ENCODE data around the gene PCID2.
"Not testable (repeated sequence)": the region's sequence is repeated elsewhere in the genome, so short reads cannot be mapped to it uniquely, and the experiment has no call there.

PCID2 gene

GRCh38 chr13:113167155-113167554 is 41.3 kb downstream of the PCID2 start:
- in situ Hi-C loops (cut with MboI; ENCODE audit: low sequenced_read_pairs) = no loop called here

DNA sequence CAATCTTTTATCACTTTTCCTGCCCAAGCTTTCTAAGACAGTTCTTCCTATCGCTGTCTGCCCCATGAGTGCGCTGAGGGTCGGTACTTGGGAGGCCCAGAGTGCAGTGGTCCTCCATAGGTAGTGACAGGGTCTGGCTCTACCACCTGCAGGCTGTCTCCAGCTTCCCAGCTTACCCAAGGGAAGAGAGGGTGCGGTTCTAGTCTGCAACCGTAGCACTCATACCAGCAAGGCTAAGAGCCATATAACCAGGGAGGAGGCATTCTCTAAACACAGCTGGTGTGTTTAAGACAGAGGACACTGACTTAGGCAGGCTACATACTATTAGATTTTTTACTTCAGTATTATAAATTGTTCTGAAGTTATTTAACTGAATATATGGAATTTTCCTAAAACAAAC is 41.8 kb downstream of the PCID2 start:
- in situ Hi-C loops (cut with MboI; ENCODE audit: low sequenced_read_pairs) = no loop called here

DNA sequence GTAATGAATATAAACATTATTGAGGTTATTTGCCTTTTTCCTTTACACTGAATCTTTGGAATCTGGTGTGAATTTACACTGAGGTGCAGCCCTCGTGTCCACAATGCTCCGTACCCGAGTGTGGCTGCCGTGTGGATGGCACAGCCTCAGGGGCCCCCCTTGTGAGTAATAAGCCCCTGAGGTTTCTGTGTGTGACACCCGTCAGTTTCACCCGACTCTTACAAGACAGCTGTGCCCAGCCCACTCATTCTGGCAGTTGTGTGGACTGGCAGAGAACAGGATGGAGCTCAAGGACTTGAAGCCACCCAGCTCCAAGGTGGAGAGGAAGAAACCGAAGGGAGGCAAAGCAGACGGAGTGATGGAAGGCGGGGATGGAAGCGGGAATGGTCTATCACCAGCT is 42.2 kb downstream of the PCID2 start:
- in situ Hi-C loops (cut with MboI; ENCODE audit: low sequenced_read_pairs) = no loop called here

DNA sequence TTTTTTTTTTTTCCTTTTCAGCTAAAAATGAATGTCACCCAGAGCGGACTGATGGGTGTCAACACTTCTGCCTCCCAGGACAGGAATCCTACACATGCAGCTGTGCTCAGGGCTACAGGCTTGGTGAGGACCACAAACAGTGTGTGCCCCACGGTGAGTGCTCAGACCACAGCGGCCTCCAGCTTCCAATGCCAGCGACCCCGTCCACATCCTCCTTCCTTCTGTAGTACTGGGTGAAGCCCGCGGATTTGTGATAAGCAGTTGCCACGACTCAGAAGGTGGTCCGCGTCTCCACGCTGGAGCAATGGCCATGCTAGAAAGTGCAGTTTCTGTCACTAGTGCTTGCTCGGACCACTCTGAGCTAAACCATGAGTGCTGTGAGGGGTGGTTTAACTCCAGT is 44.0 kb downstream of the PCID2 start:
- in situ Hi-C loops (cut with MboI; ENCODE audit: low sequenced_read_pairs) = no loop called here

- in situ Hi-C loops (cut with MboI; ENCODE audit: low sequenced_read_pairs) = no loop called here
Observed at GRCh38 chr13:113162783-113163685, 45.4 kb downstream of the PCID2 start.

DNA sequence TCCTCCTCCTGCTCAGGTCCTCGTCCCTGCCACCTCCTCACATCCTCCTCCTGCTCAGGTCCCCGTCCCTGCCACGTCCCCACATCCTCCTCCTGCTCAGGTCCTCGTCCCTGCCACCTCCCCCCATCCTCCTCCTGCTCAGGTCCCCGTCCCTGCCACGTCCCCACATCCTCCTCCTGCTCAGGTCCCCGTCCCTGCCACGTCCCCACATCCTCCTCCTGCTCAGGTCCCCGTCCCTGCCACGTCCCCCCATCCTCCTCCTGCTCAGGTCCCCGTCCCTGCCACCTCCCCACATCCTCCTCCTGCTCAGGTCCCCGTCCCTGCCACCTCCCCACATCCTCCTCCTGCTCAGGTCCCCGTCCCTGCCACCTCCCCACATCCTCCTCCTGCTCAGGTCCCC is 46.5 kb downstream of the PCID2 start:
- in situ Hi-C loops (cut with MboI; ENCODE audit: low sequenced_read_pairs) = not testable (repeated sequence)

DNA sequence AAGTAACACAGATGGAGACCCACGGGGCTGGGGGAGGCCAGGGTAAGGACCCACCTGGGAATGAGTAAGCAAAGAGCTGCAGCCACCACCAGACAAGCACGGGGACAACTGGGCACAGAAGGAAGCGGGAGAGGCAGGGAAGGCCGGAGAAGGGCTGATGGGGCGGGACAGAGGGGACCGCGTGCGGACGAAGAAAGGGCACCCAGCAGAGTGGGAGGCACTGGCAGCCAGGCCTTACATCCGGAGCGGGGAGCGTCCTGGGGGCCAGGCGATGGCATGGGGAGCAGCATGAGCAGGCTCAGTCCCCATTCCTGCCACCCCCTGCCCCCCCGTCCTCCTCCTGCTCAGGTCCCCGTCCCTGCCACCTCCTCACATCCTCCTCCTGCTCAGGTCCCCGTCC is 47.0 kb downstream of the PCID2 start:
- in situ Hi-C loops (cut with MboI; ENCODE audit: low sequenced_read_pairs) = no loop called here

DNA sequence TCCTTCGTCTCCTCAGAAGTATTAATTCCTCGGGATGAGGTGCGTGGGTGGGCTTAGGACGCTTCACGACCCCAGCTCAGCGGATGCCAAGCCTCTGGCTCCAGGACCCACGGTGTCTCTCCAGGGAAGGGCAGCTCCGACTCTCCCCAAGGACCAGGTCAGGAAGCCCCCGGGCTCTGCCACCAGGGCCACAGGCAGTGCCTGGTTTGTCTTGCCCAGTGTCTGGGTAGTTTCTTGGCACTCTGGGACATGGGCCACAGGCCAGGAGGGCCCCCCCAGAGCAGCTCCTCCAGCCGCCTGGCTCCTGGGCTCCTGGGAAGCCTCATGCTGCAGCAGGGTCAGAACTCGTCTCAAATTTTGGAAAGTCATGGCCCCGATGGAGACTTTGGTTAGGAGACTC is 47.5 kb downstream of the PCID2 start:
- in situ Hi-C loops (cut with MboI; ENCODE audit: low sequenced_read_pairs) = no loop called here

- in situ Hi-C loops (cut with MboI; ENCODE audit: low sequenced_read_pairs) = no loop called here
Observed at GRCh38 chr13:113159701-113160100, 48.8 kb downstream of the PCID2 start.

DNA sequence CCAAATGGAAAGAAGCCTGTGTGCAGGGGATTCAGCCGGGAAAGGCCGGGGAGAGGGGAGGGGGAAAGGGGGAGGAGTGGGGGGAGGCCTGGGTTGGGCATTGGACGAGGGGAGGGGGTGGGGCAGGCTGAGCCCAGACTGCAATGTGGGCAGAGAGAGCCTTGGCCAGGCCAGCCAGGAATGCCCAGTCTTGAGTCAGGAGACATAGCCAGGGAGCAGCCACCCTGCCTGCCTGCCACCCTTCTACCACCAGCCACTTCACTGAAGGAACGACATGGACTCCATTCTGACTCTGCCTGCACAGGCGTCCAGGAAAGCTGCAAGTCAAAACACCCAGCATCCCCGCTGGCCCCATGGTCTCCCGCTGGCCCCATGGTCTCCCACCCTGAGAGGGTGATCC is 49.5 kb downstream of the PCID2 start:
- in situ Hi-C loops (cut with MboI; ENCODE audit: low sequenced_read_pairs) = no loop called here

- in situ Hi-C loops (cut with MboI; ENCODE audit: low sequenced_read_pairs) = no loop called here
Observed at GRCh38 chr13:113157929-113158747, 50.3 kb downstream of the PCID2 start, which contains the start of gene PROZ. TSS of gene PROZ (plus strand) at chr13:113158648. CDS start at chr13:113158661, 13 bp downstream.

GRCh38 chr13:113157206-113157928 is 51.1 kb downstream of the PCID2 start:
- in situ Hi-C loops (cut with MboI; ENCODE audit: low sequenced_read_pairs) = no loop called here

DNA sequence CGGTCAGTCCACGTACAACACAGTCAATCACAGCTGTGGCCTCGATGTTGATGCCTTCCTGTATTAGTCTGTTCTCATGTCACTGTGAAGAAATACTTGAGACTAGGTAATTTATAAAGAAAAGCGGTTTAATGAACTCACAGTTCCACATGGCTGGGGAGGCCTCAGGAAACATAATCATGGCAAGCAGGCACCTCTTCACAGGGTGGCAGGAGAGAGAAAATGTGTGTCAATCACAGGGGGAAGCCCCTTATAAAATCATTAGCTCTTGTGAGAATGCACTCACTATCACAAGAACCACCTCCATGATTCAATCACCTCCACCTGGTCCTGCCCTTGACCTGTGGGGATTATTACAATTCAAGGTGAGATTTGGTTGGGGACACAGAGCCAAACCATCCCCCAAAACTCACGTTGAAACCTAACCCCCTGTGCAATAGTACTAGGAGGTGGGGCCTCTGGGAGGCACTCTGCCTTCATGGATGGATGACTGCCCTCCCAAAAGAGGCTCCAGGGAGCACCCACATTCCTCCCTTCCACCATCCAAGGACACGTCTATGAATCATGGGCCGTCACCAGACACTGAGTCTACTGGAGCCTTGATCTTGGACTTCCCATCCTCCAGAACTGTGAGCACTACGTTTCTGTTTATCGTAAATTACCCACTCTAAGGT is 52.4 kb downstream of the PCID2 start:
- in situ Hi-C loops (cut with MboI; ENCODE audit: low sequenced_read_pairs) = no loop called here

DNA sequence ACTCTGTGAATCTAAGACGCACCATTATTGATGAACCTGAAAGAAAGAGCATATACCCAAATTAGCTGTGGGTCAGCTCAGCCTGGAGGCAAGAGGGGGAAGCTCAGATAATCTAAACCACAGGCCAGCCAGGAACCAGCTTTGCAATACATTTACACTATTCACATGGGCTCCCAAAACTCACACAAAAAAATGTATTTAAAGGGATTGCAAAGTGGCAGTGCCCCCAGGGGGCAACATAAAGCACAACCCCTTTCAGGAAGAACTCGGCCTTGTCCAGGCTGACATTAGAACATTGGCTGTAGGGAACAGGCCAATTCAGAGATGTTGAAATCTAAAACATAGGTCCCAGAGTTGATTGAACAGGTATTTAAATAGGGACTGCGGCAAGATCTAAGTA is 53.3 kb downstream of the PCID2 start:
- in situ Hi-C loops (cut with MboI; ENCODE audit: low sequenced_read_pairs) = no loop called here

DNA sequence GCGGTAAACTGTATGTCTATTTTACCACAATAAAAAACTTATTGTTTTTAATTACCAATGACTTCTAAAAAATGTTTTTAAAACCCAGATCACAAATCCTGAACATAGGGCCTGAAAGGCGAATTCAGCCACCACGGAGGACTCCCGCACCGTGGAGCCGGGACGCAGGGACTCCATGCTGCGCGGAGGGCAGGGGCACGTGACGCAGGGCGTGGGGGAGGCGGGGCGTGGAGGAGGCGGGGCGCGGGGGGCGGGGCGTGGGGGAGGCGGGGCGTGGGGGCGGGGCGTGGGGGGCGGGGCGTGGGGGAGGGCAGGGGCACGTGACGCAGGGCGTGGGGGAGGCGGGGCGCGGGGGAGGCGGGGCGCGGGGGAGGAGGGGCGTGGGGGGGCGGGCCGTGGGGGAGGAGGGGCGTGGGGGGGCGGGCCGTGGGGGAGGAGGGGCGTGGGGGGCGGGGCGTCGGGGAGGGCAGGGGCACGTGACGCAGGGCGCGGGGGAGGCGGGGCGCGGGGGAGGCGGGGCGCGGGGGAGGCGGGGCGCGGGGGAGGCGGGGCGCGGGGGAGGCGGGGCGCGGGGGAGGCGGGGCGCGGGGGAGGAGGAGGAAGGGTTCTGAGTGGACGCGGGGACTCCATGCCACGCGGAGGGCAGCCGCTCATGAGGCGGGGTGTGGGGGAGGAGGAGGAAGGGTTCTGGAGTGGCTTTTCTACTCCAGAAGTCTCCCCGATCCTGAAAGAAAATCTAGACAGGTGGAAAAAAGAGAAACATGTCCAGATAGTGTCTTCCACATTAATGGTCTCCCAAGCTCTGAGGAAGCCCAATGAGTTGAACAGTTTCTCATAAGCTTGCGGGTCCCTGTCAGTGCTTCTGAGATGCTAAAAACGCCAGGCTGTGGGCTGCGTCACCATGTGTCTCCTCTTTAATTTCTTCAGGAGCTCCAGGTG is 54.4 kb downstream of the PCID2 start:
- in situ Hi-C loops (cut with MboI; ENCODE audit: low sequenced_read_pairs) = no loop called here

DNA sequence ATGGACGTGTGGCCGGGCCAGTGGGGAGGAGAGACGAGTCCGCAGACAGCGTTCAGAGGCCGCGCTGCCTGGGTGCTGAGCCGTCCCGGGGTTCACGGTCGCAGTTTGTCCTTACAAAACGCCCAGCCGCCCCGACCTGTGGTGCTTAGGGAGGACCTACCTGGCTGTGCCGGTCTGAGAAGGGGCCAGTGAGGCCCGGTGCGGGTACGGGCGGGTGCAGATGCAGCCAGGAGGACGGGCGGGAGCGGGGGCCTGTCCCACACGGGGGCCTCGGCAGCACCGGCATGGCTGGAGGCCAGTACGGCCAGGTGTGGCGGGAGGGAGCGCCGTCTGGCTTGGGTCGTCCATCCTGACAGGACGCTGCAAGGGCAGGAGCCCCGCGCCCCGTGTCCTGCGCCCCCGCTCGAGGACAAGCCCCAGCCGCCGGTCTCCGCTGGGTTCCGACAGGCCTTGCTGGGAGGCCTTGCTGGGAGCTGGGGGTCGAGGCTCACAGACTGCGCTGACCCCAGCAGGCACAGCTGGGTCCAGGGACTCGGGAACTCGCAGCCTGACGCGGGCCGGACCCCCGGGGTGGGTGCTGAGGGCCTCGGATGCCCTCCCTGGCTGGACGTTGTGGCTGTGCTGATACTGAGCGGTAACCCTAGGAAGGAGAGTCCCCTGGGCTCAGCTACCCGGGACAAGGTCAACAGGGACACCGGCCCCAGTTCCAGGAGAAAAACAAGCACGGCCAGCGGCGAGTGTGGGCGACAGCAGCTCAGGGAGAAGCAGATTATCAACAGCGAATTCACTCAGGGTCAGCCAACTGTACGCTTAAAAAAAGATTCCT is 55.3 kb downstream of the PCID2 start:
- in situ Hi-C loops (cut with MboI; ENCODE audit: low sequenced_read_pairs) = no loop called here

GRCh38 chr13:113152691-113152983 is 55.8 kb downstream of the PCID2 start:
- in situ Hi-C loops (cut with MboI; ENCODE audit: low sequenced_read_pairs) = no loop called here

GRCh38 chr13:113151745-113152690 is 56.5 kb downstream of the PCID2 start:
- in situ Hi-C loops (cut with MboI; ENCODE audit: low sequenced_read_pairs) = no loop called here

All from HL-60/S4 (cell line).